ENCODE measurements around the gene TACO1.

- TF ChIP-seq CTCF (IDR thresholded peaks at IDR 0.05) (no peak), POLR2A (IDR thresholded peaks at IDR 0.05) (no peak)
Observed at GRCh38 chr17:63640038-63640437, 39.3 kb downstream of the TACO1 start.

All from uterus (tissue), 2 donors.